ENCODE data around the gene GID8.

GRCh38 chr20:62961799-62962198, 23.9 kb downstream of the GID8 start:
- TF ChIP-seq, protein P1, sequence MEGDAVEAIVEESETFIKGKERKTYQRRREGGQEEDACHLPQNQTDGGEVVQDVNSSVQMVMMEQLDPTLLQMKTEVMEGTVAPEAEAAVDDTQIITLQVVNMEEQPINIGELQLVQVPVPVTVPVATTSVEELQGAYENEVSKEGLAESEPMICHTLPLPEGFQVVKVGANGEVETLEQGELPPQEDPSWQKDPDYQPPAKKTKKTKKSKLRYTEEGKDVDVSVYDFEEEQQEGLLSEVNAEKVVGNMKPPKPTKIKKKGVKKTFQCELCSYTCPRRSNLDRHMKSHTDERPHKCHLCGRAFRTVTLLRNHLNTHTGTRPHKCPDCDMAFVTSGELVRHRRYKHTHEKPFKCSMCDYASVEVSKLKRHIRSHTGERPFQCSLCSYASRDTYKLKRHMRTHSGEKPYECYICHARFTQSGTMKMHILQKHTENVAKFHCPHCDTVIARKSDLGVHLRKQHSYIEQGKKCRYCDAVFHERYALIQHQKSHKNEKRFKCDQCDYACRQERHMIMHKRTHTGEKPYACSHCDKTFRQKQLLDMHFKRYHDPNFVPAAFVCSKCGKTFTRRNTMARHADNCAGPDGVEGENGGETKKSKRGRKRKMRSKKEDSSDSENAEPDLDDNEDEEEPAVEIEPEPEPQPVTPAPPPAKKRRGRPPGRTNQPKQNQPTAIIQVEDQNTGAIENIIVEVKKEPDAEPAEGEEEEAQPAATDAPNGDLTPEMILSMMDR (IDR thresholded peaks at IDR 0.05; ENCODE audit: low read depth, low read length, missing input control): no peak
- no peak for TF ChIP-seq YY1 (IDR thresholded peaks at IDR 0.05)
- no peak for TF ChIP-seq MAX (IDR thresholded peaks at IDR 0.05)
- TF ChIP-seq RAD21 (IDR thresholded peaks at IDR 0.05): no peak
- TF ChIP-seq JUND (IDR thresholded peaks at IDR 0.05): no peak
- no peak for TF ChIP-seq FOXA1 (IDR thresholded peaks at IDR 0.05)
- TF ChIP-seq RXRA (IDR thresholded peaks at IDR 0.05): no peak
- no peak for TF ChIP-seq SP1 (IDR thresholded peaks at IDR 0.05)
- TF ChIP-seq TAF1 (conservative IDR thresholded peaks at IDR 0.05): no peak
- TF ChIP-seq, protein P2, sequence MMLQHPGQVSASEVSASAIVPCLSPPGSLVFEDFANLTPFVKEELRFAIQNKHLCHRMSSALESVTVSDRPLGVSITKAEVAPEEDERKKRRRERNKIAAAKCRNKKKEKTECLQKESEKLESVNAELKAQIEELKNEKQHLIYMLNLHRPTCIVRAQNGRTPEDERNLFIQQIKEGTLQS (IDR thresholded peaks at IDR 0.05): no peak
- no peak for TF ChIP-seq GABPA (IDR thresholded peaks at IDR 0.05 in 1 of 2, conservative IDR thresholded peaks at IDR 0.05 in 1 of 2)
- TF ChIP-seq, protein P3, sequence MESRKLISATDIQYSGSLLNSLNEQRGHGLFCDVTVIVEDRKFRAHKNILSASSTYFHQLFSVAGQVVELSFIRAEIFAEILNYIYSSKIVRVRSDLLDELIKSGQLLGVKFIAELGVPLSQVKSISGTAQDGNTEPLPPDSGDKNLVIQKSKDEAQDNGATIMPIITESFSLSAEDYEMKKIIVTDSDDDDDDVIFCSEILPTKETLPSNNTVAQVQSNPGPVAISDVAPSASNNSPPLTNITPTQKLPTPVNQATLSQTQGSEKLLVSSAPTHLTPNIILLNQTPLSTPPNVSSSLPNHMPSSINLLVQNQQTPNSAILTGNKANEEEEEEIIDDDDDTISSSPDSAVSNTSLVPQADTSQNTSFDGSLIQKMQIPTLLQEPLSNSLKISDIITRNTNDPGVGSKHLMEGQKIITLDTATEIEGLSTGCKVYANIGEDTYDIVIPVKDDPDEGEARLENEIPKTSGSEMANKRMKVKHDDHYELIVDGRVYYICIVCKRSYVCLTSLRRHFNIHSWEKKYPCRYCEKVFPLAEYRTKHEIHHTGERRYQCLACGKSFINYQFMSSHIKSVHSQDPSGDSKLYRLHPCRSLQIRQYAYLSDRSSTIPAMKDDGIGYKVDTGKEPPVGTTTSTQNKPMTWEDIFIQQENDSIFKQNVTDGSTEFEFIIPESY (IDR thresholded peaks at IDR 0.05): no peak
- TF ChIP-seq, protein P4, sequence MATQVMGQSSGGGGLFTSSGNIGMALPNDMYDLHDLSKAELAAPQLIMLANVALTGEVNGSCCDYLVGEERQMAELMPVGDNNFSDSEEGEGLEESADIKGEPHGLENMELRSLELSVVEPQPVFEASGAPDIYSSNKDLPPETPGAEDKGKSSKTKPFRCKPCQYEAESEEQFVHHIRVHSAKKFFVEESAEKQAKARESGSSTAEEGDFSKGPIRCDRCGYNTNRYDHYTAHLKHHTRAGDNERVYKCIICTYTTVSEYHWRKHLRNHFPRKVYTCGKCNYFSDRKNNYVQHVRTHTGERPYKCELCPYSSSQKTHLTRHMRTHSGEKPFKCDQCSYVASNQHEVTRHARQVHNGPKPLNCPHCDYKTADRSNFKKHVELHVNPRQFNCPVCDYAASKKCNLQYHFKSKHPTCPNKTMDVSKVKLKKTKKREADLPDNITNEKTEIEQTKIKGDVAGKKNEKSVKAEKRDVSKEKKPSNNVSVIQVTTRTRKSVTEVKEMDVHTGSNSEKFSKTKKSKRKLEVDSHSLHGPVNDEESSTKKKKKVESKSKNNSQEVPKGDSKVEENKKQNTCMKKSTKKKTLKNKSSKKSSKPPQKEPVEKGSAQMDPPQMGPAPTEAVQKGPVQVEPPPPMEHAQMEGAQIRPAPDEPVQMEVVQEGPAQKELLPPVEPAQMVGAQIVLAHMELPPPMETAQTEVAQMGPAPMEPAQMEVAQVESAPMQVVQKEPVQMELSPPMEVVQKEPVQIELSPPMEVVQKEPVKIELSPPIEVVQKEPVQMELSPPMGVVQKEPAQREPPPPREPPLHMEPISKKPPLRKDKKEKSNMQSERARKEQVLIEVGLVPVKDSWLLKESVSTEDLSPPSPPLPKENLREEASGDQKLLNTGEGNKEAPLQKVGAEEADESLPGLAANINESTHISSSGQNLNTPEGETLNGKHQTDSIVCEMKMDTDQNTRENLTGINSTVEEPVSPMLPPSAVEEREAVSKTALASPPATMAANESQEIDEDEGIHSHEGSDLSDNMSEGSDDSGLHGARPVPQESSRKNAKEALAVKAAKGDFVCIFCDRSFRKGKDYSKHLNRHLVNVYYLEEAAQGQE (IDR thresholded peaks at IDR 0.05): no peak
- TF ChIP-seq HNF4G (IDR thresholded peaks at IDR 0.05): no peak

All from liver (tissue), 3 donors.